Epidermal melanocyte (primary cell): Measurements from ENCODE around the gene PLEKHA4.
A peak's percentile ranks its signal among the peaks of the same experiment; 100 is the strongest.
"Not testable (repeated sequence)": the region's sequence is repeated elsewhere in the genome, so short reads cannot be mapped to it uniquely, and the experiment has no call there.

Source experiments
- DNase-seq: peaks from one replicate; pipeline ENCODE4 v3.0.0; 2011; ENCODE audit warnings: low spot score; ENCODE audit not compliant: insufficient read length

PLEKHA4 gene

GRCh38 chr19:48887861-48888612, 19.6 kb upstream of the PLEKHA4 start:
- DNase-seq = no peak

- DNase-seq = no peak
These were observed 15.3 kb upstream of the PLEKHA4 start for GRCh38 chr19:48883726-48884125.

GRCh38 chr19:48881741-48882657, 13.6 kb upstream of the PLEKHA4 start:
- no peak for DNase-seq

- DNase-seq = not testable (repeated sequence)
These were observed 11.3 kb upstream of the PLEKHA4 start for GRCh38 chr19:48879696-48880095.

- no peak for DNase-seq
These were observed 10.7 kb upstream of the PLEKHA4 start for GRCh38 chr19:48879025-48879637.

- DNase-seq = no peak
These were observed 10.0 kb upstream of the PLEKHA4 start for GRCh38 chr19:48878196-48879024.

GRCh38 chr19:48877855-48878195, 9.4 kb upstream of the PLEKHA4 start:
- no peak for DNase-seq

GRCh38 chr19:48876043-48876981, 7.9 kb upstream of the PLEKHA4 start:
- not testable (repeated sequence) for DNase-seq

GRCh38 chr19:48874303-48875135, 6.1 kb upstream of the PLEKHA4 start:
- DNase-seq = no peak

- DNase-seq = no peak
These were observed 5.3 kb upstream of the PLEKHA4 start for GRCh38 chr19:48873476-48874302.

- DNase-seq = peak; percentile 88
These were observed 4.6 kb upstream of the PLEKHA4 start for GRCh38 chr19:48872884-48873475.

GRCh38 chr19:48872182-48872883, 3.9 kb upstream of the PLEKHA4 start, which contains the start of gene PPP1R15A:
Gene PPP1R15A (plus strand): TSS chr19:48872421. CDS start chr19:48873234, 813 bp downstream.
- DNase-seq = peak; percentile 91

- DNase-seq = not testable (repeated sequence)
These were observed 3.2 kb upstream of the PLEKHA4 start for GRCh38 chr19:48871471-48872181.

- no peak for DNase-seq
These were observed 1.6 kb upstream of the PLEKHA4 start for GRCh38 chr19:48870048-48870447.

GRCh38 chr19:48867746-48868113, 687 bp downstream of the PLEKHA4 start:
- DNase-seq = no peak

GRCh38 chr19:48867123-48867745, 1.2 kb downstream of the PLEKHA4 start:
- DNase-seq = no peak
